ENCODE results near the gene ANTXR1. TPM values are rescaled to one million over a fixed set of nuclear protein-coding genes. Genes with fewer than 3 reads are reported as not detected.
A peak's percentile ranks its signal among the peaks of the same experiment; 100 is the strongest.

Gene ANTXR1
- total RNA-seq, 4 donors from 2014 or later, result 52.8 to 116 (median 98.9) TPM

GRCh38 chr2:69092857-69093256 lies 79.9 kb downstream of the ANTXR1 start:
- Histone ChIP-seq H3K27ac (peak overlapping the region in 1 of 4 donors; percentile 8), H3K4me3 (no peak overlapping the region), H3K36me3 (peaks cover 0 to 29% of the 10 kb centered on the region in 2 donors), H3K9me3 (no peaks in the 10 kb centered on the region), H3K4me1 (peaks cover 7 to 53% (median 13%) of the 10 kb centered on the region in 3 donors), H3K27me3 (no peaks in the 10 kb centered on the region)
- TF ChIP-seq EP300 (IDR thresholded peaks at IDR 0.05), result no peak
- TF ChIP-seq POLR2AphosphoS5 (IDR thresholded peaks at IDR 0.05), result no peak
- no peak for TF ChIP-seq POLR2A (IDR thresholded peaks at IDR 0.05)
- no peak for TF ChIP-seq CTCF (IDR thresholded peaks at IDR 0.05)
- WGBS, 2 donors (ENCODE audit: low coverage in 1 of 2), result 78 to 100% methylated on average over 1 of the region's 1 CpG
- no peak for ATAC-seq

- no peak for TF ChIP-seq EP300 (IDR thresholded peaks at IDR 0.05)
- TF ChIP-seq POLR2A (IDR thresholded peaks at IDR 0.05), result no peak
- TF ChIP-seq CTCF (IDR thresholded peaks at IDR 0.05), result no peak
- no peak for TF ChIP-seq POLR2AphosphoS5 (IDR thresholded peaks at IDR 0.05)
These were observed 82.3 kb downstream of the ANTXR1 start for GRCh38 chr2:69095305-69095704.

GRCh38 chr2:69096326-69097095 lies 83.5 kb downstream of the ANTXR1 start:
- H3K27me3 ChIP-seq, result no peaks in the 10 kb centered on the region
- H3K4me1 ChIP-seq, result peaks cover 11 to 72% (median 27%) of the 10 kb centered on the region in 3 donors
- no peak overlapping the region for H3K4me3 ChIP-seq
- TF ChIP-seq POLR2AphosphoS5 (IDR thresholded peaks at IDR 0.05), result no peak
- no peak for TF ChIP-seq POLR2A (IDR thresholded peaks at IDR 0.05)
- no peak for TF ChIP-seq CTCF (IDR thresholded peaks at IDR 0.05)
- TF ChIP-seq EP300 (IDR thresholded peaks at IDR 0.05), result no peak
- ATAC-seq, result no peak
- WGBS, 2 donors (ENCODE audit: low coverage in 1 of 2), result 83 to 87% methylated on average over 2 of the region's 2 CpGs
- no peaks in the 10 kb centered on the region for H3K9me3 ChIP-seq
- H3K27ac ChIP-seq, result peak overlapping the region; percentile 38 to 72 (median 57)
- peaks cover 0 to 14% of the 10 kb centered on the region in 2 donors for H3K36me3 ChIP-seq

More at GRCh38 chr2:69095305-69095704, 82.3 kb downstream of the ANTXR1 start:
- no peaks in the 10 kb centered on the region for H3K9me3 ChIP-seq
- H3K4me1 ChIP-seq, result peaks cover 11 to 60% (median 22%) of the 10 kb centered on the region in 3 donors
- H3K36me3 ChIP-seq, result peaks cover 0 to 26% of the 10 kb centered on the region in 2 donors
- H3K27me3 ChIP-seq, result no peaks in the 10 kb centered on the region
- ATAC-seq, result peak; percentile 82
- peak overlapping the region; percentile 51 to 72 (median 67) for H3K27ac ChIP-seq
- 38% methylated on average over 2 of the region's 2 CpGs; no CpG with 5 or more reads in 1 of the 2 donors for WGBS, 2 donors (ENCODE audit: low coverage in 1 of 2)
- no peak overlapping the region for H3K4me3 ChIP-seq

GRCh38 chr2:69097148-69097610 lies 84.2 kb downstream of the ANTXR1 start:
- 33 to 45% methylated on average over 2 of the region's 2 CpGs for WGBS, 2 donors (ENCODE audit: low coverage in 1 of 2)
- ATAC-seq, result peak; percentile 34

More at GRCh38 chr2:69097148-69097610, 84.2 kb downstream of the ANTXR1 start:
- Histone ChIP-seq H3K27me3 (no peaks in the 10 kb centered on the region), H3K4me1 (peaks cover 11 to 72% (median 27%) of the 10 kb centered on the region in 3 donors), H3K4me3 (no peak overlapping the region), H3K27ac (peak overlapping the region; percentile 47 to 78 (median 70)), H3K36me3 (peaks cover 0 to 10% of the 10 kb centered on the region in 2 donors), H3K9me3 (no peaks in the 10 kb centered on the region)
- TF ChIP-seq POLR2AphosphoS5 (IDR thresholded peaks at IDR 0.05) (peak; percentile 70), EP300 (IDR thresholded peaks at IDR 0.05) (no peak), POLR2A (IDR thresholded peaks at IDR 0.05) (no peak), CTCF (IDR thresholded peaks at IDR 0.05) (no peak)

Measured in gastroesophageal sphincter (tissue), 4 donors.